Calu3 (cell line): ENCODE data around the gene MYADM. TPM values are rescaled to one million over a fixed set of nuclear protein-coding genes. Genes with fewer than 3 reads are reported as not detected.

Experiments
- BruUV-seq: library from RNA; stranded (reverse); fragments of 400-500 nt; replicated peaks from 2 replicates; lab custom pipeline; 2021; lab: Mats Ljungman, UMichigan
- CTCF ChIA-PET: fragments of 300-600 bp; sonication (Branson Sonifier 250); formaldehyde crosslinking; loops from one replicate; lab custom pipeline; 2022; ENCODE audit warnings: antibody characterized with exemption; lab: Charles Lee
- DNase-seq: peaks from one replicate; pipeline ENCODE4 v3.0.0; 2022
- H3K27ac Mint-ChIP-seq: one replicate; pipeline ENCODE4 v1.8.0; 2022; ENCODE audit warnings: mixed read lengths; ENCODE audit not compliant: unreplicated experiment
- H3K27me3 Mint-ChIP-seq: one replicate; pipeline ENCODE4 v1.8.0; 2022; ENCODE audit warnings: mixed read lengths; ENCODE audit not compliant: unreplicated experiment
- H3K36me3 Mint-ChIP-seq: one replicate; pipeline ENCODE4 v1.8.0; 2022; ENCODE audit warnings: mild to moderate bottlenecking, moderate library complexity, mixed read lengths; ENCODE audit not compliant: insufficient read depth, unreplicated experiment
- H3K4me1 Mint-ChIP-seq: one replicate; pipeline ENCODE4 v1.8.0; 2022; ENCODE audit warnings: mild to moderate bottlenecking, low read depth, mixed read lengths; ENCODE audit not compliant: unreplicated experiment
- H3K4me3 Mint-ChIP-seq: one replicate; pipeline ENCODE4 v1.8.0; 2022; ENCODE audit warnings: mild to moderate bottlenecking, low read depth, moderate library complexity, mixed read lengths; ENCODE audit not compliant: unreplicated experiment
- H3K9me3 Mint-ChIP-seq: one replicate; pipeline ENCODE4 v1.8.0; 2022; ENCODE audit warnings: low read depth, mixed read lengths; ENCODE audit not compliant: unreplicated experiment
- CTCF ChIP-seq: fragments of 200-600 bp; IDR thresholded peaks from one replicate; pipeline ENCODE4 v1.8.0; 2022; ENCODE audit warnings: antibody characterized with exemption; ENCODE audit not compliant: unreplicated experiment
- intact Hi-C: fragments of 100-400 bp; cut with micrococcal nuclease; formaldehyde crosslinking; loops from one replicate; pipeline ENCODE4 v1.10.0; 2022; ENCODE audit not compliant: unreplicated experiment
- total RNA-seq: library from RNA; stranded (reverse); gene quantifications from 2 replicates; pipeline ENCODE4 v1.2.3, GENCODE V29; 2022

Gene MYADM
- total RNA-seq, 1 experiment from 2014 or later = 464 TPM

GRCh38 chr19:53885036-53885435 is 17.4 kb downstream of the MYADM start:
- no TSS peak for BruUV-seq
- no peak overlapping the region for H3K4me3 Mint-ChIP-seq
- H3K27me3 Mint-ChIP-seq = no peaks in the 10 kb centered on the region
- no peak for TF ChIP-seq CTCF
- CTCF ChIA-PET = interaction anchor here (0.6 kb wide), 1 partner anchor 75 kb away, joined by 4 read pairs; no protein-coding TSS in a partner anchor
- H3K36me3 Mint-ChIP-seq = peaks cover 40% of the 10 kb centered on the region
- no peaks in the 10 kb centered on the region for H3K9me3 Mint-ChIP-seq
- intact Hi-C loops = no loop called here
- no peak for DNase-seq
- H3K27ac Mint-ChIP-seq = no peak overlapping the region
- H3K4me1 Mint-ChIP-seq = peaks cover 15% of the 10 kb centered on the region

GRCh38 chr19:53892301-53892980 is 24.8 kb downstream of the MYADM start:
- Mint-ChIP-seq H3K27ac (peak overlapping the region; percentile 21), H3K4me3 (no peak overlapping the region), H3K4me1 (peaks cover 8% of the 10 kb centered on the region), H3K27me3 (no peaks in the 10 kb centered on the region), H3K9me3 (no peaks in the 10 kb centered on the region), H3K36me3 (peaks cover 69% of the 10 kb centered on the region)
- intact Hi-C loops = no loop called here
- BruUV-seq = no TSS peak
- CTCF ChIA-PET = no interaction called here
- no peak for TF ChIP-seq CTCF
- no peak for DNase-seq

GRCh38 chr19:53892981-53893325 is 25.3 kb downstream of the MYADM start:
- Mint-ChIP-seq H3K27ac (peak overlapping the region; percentile 21), H3K27me3 (no peaks in the 10 kb centered on the region), H3K36me3 (peaks cover 74% of the 10 kb centered on the region), H3K9me3 (no peaks in the 10 kb centered on the region), H3K4me1 (peaks cover 8% of the 10 kb centered on the region), H3K4me3 (no peak overlapping the region)
- DNase-seq = no peak
- intact Hi-C loops = no loop called here
- TF ChIP-seq CTCF = no peak
- BruUV-seq = no TSS peak
- CTCF ChIA-PET = no interaction called here

GRCh38 chr19:53894707-53895106 is 27.0 kb downstream of the MYADM start:
- Mint-ChIP-seq H3K27me3 (no peaks in the 10 kb centered on the region), H3K36me3 (peaks cover 84% of the 10 kb centered on the region), H3K9me3 (no peaks in the 10 kb centered on the region), H3K4me3 (no peak overlapping the region), H3K27ac (no peak overlapping the region), H3K4me1 (peaks cover 8% of the 10 kb centered on the region)
- intact Hi-C loops = no loop called here
- TF ChIP-seq CTCF = no peak
- BruUV-seq = no TSS peak
- DNase-seq = no peak
- CTCF ChIA-PET = interaction anchor here (0.6 kb wide), 1 partner anchor 135 kb away, joined by 4 read pairs; no protein-coding TSS in a partner anchor
